SK-N-SH treated with all-trans-retinoic acid at 6 μM for 48 hours (cell line): Measurements from ENCODE around the gene HCN2.

ENCODE experiments used
- ATAC-seq: fragments of 200-7000 bp; cut with Tn5 transposase; 3 replicates; pipeline ENCODE4 v1.9.1; 2020; ENCODE audit warnings: mild to moderate bottlenecking, moderate library complexity
- ARNTL ChIP-seq: fragments of 450-650 bp; formaldehyde crosslinking; IDR thresholded peaks from 2 replicates; pipeline ENCODE4 v1.5.0; 2020; ENCODE audit warnings: low read depth, mild to moderate bottlenecking, moderate library complexity, borderline replicate concordance
- BACH2 ChIP-seq: fragments of 250-450 bp; sonication (Bioruptor Pico); IDR thresholded peaks from 2 replicates; pipeline ENCODE4 v1.9.0; 2021; ENCODE audit warnings: mild to moderate bottlenecking, borderline replicate concordance
- CSDC2 ChIP-seq: fragments of 250-450 bp; sonication (Bioruptor Pico); IDR thresholded peaks from 2 replicates; pipeline ENCODE4 v1.5.0; 2020; ENCODE audit warnings: mild to moderate bottlenecking, moderate library complexity
- ESRRG ChIP-seq: fragments of 250-450 bp; sonication (Bioruptor Pico); IDR thresholded peaks from 2 replicates; pipeline ENCODE4 v1.6.1; 2021; ENCODE audit warnings: mild to moderate bottlenecking
- ISL1 ChIP-seq: fragments of 250-450 bp; sonication (Bioruptor Pico); IDR thresholded peaks from 2 replicates; pipeline ENCODE4 v2.1.2; 2022; ENCODE audit warnings: mild to moderate bottlenecking, moderate library complexity
- OSR1 ChIP-seq: fragments of 250-450 bp; sonication (Bioruptor Pico); IDR thresholded peaks from 2 replicates; pipeline ENCODE4 v1.8.0; 2022; ENCODE audit warnings: moderate library complexity, mild to moderate bottlenecking, inconsistent platforms
- PPARA ChIP-seq: fragments of 250-450 bp; sonication (Bioruptor Pico); IDR thresholded peaks from 2 replicates; pipeline ENCODE4 v1.5.0; 2020; ENCODE audit warnings: mild to moderate bottlenecking, borderline replicate concordance
- RARB ChIP-seq: fragments of 250-450 bp; sonication (Bioruptor Pico); IDR thresholded peaks from 2 replicates; pipeline ENCODE4 v1.8.0; 2021; ENCODE audit warnings: mild to moderate bottlenecking, moderate library complexity
- SNAI2 ChIP-seq: fragments of 250-450 bp; sonication (Bioruptor Pico); IDR thresholded peaks from 2 replicates; pipeline ENCODE4 v1.5.0; 2020; ENCODE audit warnings: mild to moderate bottlenecking, moderate library complexity
- TCF4 ChIP-seq: fragments of 250-450 bp; sonication (Bioruptor Pico); IDR thresholded peaks from 2 replicates; pipeline ENCODE4 v1.8.0; 2021; ENCODE audit warnings: mild to moderate bottlenecking, moderate library complexity, borderline replicate concordance
- TOX ChIP-seq: fragments of 250-450 bp; sonication (Bioruptor Pico); IDR thresholded peaks from 2 replicates; pipeline ENCODE4 v1.8.0; 2021; ENCODE audit warnings: mild to moderate bottlenecking, moderate library complexity, borderline replicate concordance
- ZFP3 ChIP-seq: fragments of 250-450 bp; sonication (Bioruptor Pico); IDR thresholded peaks from 2 replicates; pipeline ENCODE4 v1.5.0; 2020; ENCODE audit warnings: mild to moderate bottlenecking, moderate library complexity
- ZFP30 ChIP-seq: fragments of 450-650 bp; formaldehyde crosslinking; IDR thresholded peaks from 2 replicates; pipeline ENCODE4 v1.5.0; 2022; ENCODE audit warnings: mild to moderate bottlenecking, moderate library complexity
- ZNF565 ChIP-seq: fragments of 450-650 bp; formaldehyde crosslinking; conservative IDR thresholded peaks from 2 replicates; pipeline ENCODE4 v1.5.0; 2020; ENCODE audit warnings: low read depth, mild to moderate bottlenecking, moderate library complexity
- ZNF70 ChIP-seq: fragments of 450-650 bp; formaldehyde crosslinking; IDR thresholded peaks from 2 replicates; pipeline ENCODE4 v1.5.0; 2020; ENCODE audit warnings: mild to moderate bottlenecking, moderate library complexity
- ZNF8 ChIP-seq: fragments of 450-650 bp; formaldehyde crosslinking; IDR thresholded peaks from 2 replicates; pipeline ENCODE4 v1.5.0; 2020; ENCODE audit warnings: mild to moderate bottlenecking, moderate library complexity
- TF ChIP-seq, protein P1 (sequence below): fragments of 250-450 bp; sonication (Bioruptor Pico); IDR thresholded peaks from 2 replicates; pipeline ENCODE4 v1.5.0; 2020; ENCODE audit warnings: mild to moderate bottlenecking, moderate library complexity
- TF ChIP-seq, protein P2 (sequence below): fragments of 250-450 bp; sonication (Bioruptor Pico); IDR thresholded peaks from 2 replicates; pipeline ENCODE4 v1.5.1; 2021; ENCODE audit warnings: mild to moderate bottlenecking, moderate library complexity
- TF ChIP-seq, protein P3 (sequence below): fragments of 250-450 bp; sonication (Bioruptor Pico); IDR thresholded peaks from 2 replicates; pipeline ENCODE4 v1.5.1; 2020; ENCODE audit warnings: low read depth, mild to moderate bottlenecking, moderate library complexity
- TF ChIP-seq, protein P4 (sequence below): fragments of 250-450 bp; sonication (Bioruptor Pico); IDR thresholded peaks from 2 replicates; pipeline ENCODE4 v1.8.0; 2020; ENCODE audit warnings: mild to moderate bottlenecking, moderate library complexity, borderline replicate concordance
- TF ChIP-seq, protein P5 (sequence below): fragments of 250-450 bp; sonication (Bioruptor Pico); IDR thresholded peaks from 2 replicates; pipeline ENCODE4 v1.8.0; 2021; ENCODE audit warnings: low read depth, mild to moderate bottlenecking, moderate library complexity, borderline replicate concordance

Gene HCN2

DNA sequence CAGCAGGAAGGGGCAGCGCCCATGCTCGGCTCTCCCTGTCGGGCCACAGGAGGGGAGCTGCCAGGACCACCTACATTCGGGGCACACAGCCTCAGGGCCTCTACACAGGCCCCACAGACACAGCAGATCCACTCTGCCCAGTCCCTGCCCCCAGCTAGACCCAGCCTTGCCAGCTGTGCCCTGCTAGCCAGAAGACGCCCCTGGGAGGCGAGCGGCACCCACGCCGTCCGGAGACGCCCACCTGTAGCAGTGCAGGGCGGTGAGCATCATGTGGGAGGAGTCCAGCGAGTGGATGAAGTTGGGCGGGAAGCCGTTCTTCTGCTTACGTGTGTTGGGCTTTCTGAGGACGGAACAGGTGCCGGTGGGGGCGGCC lies 28.6 kb downstream of the HCN2 start:
- TF ChIP-seq, protein P1, sequence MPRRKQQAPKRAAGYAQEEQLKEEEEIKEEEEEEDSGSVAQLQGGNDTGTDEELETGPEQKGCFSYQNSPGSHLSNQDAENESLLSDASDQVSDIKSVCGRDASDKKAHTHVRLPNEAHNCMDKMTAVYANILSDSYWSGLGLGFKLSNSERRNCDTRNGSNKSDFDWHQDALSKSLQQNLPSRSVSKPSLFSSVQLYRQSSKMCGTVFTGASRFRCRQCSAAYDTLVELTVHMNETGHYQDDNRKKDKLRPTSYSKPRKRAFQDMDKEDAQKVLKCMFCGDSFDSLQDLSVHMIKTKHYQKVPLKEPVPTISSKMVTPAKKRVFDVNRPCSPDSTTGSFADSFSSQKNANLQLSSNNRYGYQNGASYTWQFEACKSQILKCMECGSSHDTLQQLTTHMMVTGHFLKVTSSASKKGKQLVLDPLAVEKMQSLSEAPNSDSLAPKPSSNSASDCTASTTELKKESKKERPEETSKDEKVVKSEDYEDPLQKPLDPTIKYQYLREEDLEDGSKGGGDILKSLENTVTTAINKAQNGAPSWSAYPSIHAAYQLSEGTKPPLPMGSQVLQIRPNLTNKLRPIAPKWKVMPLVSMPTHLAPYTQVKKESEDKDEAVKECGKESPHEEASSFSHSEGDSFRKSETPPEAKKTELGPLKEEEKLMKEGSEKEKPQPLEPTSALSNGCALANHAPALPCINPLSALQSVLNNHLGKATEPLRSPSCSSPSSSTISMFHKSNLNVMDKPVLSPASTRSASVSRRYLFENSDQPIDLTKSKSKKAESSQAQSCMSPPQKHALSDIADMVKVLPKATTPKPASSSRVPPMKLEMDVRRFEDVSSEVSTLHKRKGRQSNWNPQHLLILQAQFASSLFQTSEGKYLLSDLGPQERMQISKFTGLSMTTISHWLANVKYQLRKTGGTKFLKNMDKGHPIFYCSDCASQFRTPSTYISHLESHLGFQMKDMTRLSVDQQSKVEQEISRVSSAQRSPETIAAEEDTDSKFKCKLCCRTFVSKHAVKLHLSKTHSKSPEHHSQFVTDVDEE (CRISPR knock-in tag) = no peak
- TF ChIP-seq, protein P2, sequence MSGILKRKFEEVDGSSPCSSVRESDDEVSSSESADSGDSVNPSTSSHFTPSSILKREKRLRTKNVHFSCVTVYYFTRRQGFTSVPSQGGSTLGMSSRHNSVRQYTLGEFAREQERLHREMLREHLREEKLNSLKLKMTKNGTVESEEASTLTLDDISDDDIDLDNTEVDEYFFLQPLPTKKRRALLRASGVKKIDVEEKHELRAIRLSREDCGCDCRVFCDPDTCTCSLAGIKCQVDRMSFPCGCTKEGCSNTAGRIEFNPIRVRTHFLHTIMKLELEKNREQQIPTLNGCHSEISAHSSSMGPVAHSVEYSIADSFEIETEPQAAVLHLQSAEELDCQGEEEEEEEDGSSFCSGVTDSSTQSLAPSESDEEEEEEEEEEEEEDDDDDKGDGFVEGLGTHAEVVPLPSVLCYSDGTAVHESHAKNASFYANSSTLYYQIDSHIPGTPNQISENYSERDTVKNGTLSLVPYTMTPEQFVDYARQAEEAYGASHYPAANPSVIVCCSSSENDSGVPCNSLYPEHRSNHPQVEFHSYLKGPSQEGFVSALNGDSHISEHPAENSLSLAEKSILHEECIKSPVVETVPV (CRISPR knock-in tag) = no peak
- TF ChIP-seq, protein P3, sequence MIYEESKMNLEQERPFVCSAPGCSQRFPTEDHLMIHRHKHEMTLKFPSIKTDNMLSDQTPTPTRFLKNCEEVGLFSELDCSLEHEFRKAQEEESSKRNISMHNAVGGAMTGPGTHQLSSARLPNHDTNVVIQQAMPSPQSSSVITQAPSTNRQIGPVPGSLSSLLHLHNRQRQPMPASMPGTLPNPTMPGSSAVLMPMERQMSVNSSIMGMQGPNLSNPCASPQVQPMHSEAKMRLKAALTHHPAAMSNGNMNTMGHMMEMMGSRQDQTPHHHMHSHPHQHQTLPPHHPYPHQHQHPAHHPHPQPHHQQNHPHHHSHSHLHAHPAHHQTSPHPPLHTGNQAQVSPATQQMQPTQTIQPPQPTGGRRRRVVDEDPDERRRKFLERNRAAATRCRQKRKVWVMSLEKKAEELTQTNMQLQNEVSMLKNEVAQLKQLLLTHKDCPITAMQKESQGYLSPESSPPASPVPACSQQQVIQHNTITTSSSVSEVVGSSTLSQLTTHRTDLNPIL = no peak
- TF ChIP-seq ARNTL (CRISPR knock-in tag) = no peak
- TF ChIP-seq ZNF565 (CRISPR knock-in tag) = no peak
- no peak for TF ChIP-seq ZFP3 (CRISPR knock-in tag)
- TF ChIP-seq ZNF70 (CRISPR knock-in tag) = no peak
- no peak for TF ChIP-seq ESRRG (CRISPR knock-in tag)
- TF ChIP-seq TCF4 (CRISPR knock-in tag) = no peak
- TF ChIP-seq RARB = no peak
- no peak for TF ChIP-seq ISL1 (CRISPR knock-in tag)
- TF ChIP-seq CSDC2 = no peak
- TF ChIP-seq, protein P4, sequence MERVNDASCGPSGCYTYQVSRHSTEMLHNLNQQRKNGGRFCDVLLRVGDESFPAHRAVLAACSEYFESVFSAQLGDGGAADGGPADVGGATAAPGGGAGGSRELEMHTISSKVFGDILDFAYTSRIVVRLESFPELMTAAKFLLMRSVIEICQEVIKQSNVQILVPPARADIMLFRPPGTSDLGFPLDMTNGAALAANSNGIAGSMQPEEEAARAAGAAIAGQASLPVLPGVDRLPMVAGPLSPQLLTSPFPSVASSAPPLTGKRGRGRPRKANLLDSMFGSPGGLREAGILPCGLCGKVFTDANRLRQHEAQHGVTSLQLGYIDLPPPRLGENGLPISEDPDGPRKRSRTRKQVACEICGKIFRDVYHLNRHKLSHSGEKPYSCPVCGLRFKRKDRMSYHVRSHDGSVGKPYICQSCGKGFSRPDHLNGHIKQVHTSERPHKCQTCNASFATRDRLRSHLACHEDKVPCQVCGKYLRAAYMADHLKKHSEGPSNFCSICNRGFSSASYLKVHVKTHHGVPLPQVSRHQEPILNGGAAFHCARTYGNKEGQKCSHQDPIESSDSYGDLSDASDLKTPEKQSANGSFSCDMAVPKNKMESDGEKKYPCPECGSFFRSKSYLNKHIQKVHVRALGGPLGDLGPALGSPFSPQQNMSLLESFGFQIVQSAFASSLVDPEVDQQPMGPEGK (CRISPR knock-in tag) = no peak
- TF ChIP-seq OSR1 (CRISPR knock-in tag) = no peak
- TF ChIP-seq ZFP30 (CRISPR knock-in tag) = no peak
- no peak for ATAC-seq

DNA sequence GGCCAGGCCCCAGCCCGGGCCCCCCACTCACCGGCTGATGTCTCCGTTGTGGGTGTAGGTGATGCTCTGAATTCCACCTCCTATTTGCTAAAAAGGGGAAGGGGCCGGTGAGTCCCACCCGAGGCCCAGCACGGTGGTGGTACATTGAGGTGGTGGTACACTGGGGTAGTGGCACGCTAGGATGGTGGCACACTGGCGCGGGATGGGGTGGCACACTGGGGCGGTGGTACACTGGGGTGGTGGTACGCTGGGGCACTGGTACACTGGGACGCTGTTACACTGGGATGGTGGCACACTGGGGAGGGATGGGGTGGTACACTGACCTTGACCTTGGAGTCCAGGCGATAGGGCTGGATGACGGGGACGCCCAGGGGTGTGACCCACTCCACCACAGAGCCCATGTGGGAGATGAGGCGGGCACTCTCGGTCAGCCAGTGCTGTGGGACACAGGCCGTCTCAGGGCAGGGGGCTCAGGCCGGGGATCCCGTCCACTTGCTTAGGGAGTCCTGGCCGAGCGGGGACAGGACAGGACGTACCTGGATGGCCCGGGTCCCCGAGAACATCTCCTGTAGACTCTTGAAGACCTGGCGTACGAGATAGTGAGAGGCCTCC lies 29.1 kb downstream of the HCN2 start:
- TF ChIP-seq ESRRG (CRISPR knock-in tag) (no peak), ZFP30 (CRISPR knock-in tag) (no peak), TOX (CRISPR knock-in tag) (no peak), BACH2 (CRISPR knock-in tag) (no peak), ZNF8 (CRISPR knock-in tag) (no peak), ZFP3 (CRISPR knock-in tag) (no peak), PPARA (CRISPR knock-in tag) (no peak), OSR1 (CRISPR knock-in tag) (no peak), ARNTL (CRISPR knock-in tag) (no peak), RARB (no peak), SNAI2 (no peak), ZNF565 (CRISPR knock-in tag) (no peak)
- TF ChIP-seq, protein P4 (CRISPR knock-in tag) = no peak
- TF ChIP-seq, protein P5, sequence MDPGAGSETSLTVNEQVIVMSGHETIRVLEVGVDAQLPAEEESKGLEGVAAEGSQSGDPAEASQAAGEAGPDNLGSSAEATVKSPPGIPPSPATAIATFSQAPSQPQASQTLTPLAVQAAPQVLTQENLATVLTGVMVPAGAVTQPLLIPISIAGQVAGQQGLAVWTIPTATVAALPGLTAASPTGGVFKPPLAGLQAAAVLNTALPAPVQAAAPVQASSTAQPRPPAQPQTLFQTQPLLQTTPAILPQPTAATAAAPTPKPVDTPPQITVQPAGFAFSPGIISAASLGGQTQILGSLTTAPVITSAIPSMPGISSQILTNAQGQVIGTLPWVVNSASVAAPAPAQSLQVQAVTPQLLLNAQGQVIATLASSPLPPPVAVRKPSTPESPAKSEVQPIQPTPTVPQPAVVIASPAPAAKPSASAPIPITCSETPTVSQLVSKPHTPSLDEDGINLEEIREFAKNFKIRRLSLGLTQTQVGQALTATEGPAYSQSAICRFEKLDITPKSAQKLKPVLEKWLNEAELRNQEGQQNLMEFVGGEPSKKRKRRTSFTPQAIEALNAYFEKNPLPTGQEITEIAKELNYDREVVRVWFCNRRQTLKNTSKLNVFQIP (CRISPR knock-in tag) = no peak
- TF ChIP-seq, protein P3 = no peak
- TF ChIP-seq, protein P1 (CRISPR knock-in tag) = no peak
- no peak for ATAC-seq
